ENCODE data around the gene ACR.

ACR gene

DNA sequence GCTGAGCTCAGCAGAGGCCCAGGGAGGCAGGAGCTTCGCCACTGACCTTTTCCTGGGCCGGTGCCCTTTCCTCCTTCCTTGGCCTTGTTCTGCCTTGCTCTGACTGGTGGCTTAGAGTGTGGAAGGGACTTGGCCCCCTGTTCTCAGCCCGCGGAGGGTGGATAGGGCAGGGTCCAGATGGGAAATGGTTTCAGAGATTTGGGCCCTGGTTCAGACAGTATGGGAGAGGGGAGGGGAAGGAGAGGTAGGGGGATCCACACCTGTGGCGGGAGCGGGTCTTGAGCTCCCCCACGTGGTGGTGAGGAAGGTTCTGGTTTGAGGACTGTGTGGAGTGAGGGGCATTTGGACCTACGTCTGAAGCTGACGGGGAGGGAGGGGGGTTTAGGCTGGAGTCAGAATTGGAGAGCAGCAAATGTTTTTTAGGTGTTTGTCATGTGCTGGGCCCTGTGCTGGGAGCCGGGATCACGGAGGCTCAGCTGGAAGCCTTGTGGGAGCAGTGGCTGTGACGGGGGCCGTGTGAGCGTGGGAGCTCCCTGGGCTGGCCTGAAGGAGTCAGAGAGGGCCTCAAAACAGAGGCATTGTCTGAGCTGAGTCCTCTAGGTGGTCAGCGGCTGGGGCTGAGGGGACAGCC is 38.1 kb upstream of the ACR start:
- Histone ChIP-seq H3K9me3 (ENCODE audit: control insufficient read depth, insufficient read depth, low read length) (no peaks in the 10 kb centered on the region), H3K4me1 (ENCODE audit: insufficient read depth, low read length) (peaks cover 4% of the 10 kb centered on the region; the same call in 1 of the 2 replicates), H3K36me3 (ENCODE audit: insufficient read depth, low read length) (no peaks in the 10 kb centered on the region), H3K9ac (ENCODE audit: low read depth, low read length) (no peak overlapping the region)

DNA sequence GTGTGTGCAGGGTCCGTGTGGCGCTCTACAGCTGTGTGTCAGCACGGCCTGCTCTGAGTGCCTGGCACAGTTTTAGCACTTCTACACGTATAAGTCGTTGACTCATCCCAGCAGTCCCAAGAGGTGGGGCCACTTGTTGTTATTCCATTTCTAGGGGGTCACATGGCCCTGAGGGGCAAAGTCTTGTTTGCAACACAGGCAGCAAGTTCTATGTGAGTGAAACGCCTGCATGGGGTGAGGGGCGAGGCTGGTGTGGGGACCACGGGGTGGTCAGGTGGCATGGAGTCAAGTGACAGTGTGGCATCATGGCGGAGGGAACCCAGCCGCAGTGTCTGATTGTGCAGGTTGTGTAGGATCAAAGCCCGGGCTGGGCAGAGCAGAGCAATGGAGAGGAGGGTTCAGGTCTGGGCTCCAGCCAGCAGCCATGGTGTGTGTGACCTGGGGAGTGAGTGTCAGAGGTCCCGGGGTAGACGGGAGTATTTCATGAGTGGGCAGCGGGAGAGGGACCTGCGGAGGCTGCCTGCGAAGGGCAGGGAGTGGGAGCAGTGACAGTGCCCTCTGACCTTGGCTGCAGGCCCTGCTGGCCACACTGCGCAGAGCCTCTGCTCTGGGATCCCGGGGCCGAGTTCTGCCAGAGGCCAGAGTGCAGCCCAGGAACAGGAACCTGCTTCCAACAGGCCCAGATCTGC is 37.5 kb upstream of the ACR start:
- Histone ChIP-seq H3K4me1 (ENCODE audit: insufficient read depth, low read length) (peaks cover 6% of the 10 kb centered on the region; the same call in 1 of the 2 replicates), H3K9ac (ENCODE audit: low read depth, low read length) (no peak overlapping the region), H3K36me3 (ENCODE audit: insufficient read depth, low read length) (no peaks in the 10 kb centered on the region), H3K9me3 (ENCODE audit: control insufficient read depth, insufficient read depth, low read length) (no peaks in the 10 kb centered on the region)

GRCh38 chr22:50701076-50701419 is 37.0 kb upstream of the ACR start:
- H3K9ac ChIP-seq (ENCODE audit: low read depth, low read length) = no peak overlapping the region
- peaks cover 6% of the 10 kb centered on the region; the same call in 1 of the 2 replicates for H3K4me1 ChIP-seq (ENCODE audit: insufficient read depth, low read length)
- no peaks in the 10 kb centered on the region for H3K9me3 ChIP-seq (ENCODE audit: control insufficient read depth, insufficient read depth, low read length)
- H3K36me3 ChIP-seq (ENCODE audit: insufficient read depth, low read length) = no peaks in the 10 kb centered on the region

GRCh38 chr22:50701428-50702154 is 36.4 kb upstream of the ACR start:
- Histone ChIP-seq H3K9me3 (ENCODE audit: control insufficient read depth, insufficient read depth, low read length) (no peaks in the 10 kb centered on the region), H3K36me3 (ENCODE audit: insufficient read depth, low read length) (no peaks in the 10 kb centered on the region), H3K4me1 (ENCODE audit: insufficient read depth, low read length) (peaks cover 6% of the 10 kb centered on the region; the same call in 1 of the 2 replicates), H3K9ac (ENCODE audit: low read depth, low read length) (no peak overlapping the region)

DNA sequence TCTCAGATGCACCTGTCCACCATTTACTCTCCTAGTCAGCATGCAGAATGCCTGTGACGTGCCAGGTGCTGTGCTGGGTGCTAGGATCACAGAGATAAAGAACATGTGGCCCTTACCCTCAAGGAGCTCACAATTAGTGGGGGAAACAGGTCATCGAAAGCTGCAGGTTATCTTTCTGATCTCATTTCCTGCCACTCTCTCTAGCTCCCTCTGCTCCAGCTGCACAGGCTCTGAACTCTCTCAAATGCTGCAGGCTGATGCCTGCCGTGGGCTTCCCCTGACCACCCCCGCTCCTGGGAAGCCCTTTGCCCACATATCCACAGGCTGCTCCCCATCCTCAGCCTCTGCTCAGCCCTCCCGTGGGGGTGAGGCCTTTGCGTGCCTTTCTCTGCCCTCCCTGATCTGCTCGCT is 35.7 kb upstream of the ACR start:
- Histone ChIP-seq H3K9ac (ENCODE audit: low read depth, low read length) (no peak overlapping the region), H3K36me3 (ENCODE audit: insufficient read depth, low read length) (no peaks in the 10 kb centered on the region), H3K9me3 (ENCODE audit: control insufficient read depth, insufficient read depth, low read length) (no peaks in the 10 kb centered on the region), H3K4me1 (ENCODE audit: insufficient read depth, low read length) (peaks cover 6% of the 10 kb centered on the region; the same call in 1 of the 2 replicates)

DNA sequence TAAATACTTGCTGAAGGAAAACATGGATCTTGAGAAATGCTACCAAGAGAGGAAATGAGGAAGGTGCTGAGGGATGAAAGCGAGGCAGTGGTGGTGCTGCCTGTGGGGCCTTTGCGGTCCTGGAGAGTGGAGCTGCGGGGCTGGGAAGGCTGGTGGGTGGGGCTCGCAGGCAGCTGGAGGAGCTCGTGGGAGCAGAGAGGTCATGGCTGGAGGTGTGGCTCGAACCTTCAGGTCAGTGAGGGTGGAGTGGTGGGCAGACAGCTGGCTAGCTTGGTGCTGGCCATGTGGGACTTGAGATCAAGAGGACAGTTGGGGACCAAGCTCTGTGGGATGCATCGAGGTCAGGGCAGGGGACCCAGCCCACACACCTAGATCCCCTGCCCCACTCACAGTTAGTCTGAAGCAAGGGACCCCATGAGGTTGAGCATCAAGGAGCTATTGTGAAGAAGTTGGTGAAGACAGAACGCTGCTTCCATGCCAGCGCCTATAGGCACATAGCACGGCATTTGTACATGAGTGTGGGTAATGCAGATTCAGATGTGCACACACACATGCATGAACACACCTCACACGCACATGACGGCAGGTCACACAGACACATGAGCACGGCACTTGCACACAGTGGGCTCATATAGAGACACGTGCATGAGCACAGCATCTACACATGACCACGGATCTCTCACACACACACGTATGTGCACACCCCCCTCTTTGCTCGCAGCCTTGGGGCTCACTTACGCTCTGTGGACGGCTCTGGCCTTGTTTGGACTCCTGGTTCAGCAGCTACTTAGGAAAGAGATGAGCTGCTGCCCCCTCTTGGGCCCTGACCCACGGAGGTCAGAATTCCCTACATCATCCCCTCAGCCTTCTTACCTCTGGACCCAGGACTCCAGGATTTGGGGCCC is 34.9 kb upstream of the ACR start:
- Histone ChIP-seq H3K9ac (ENCODE audit: low read depth, low read length) (no peak overlapping the region), H3K4me1 (ENCODE audit: insufficient read depth, low read length) (peaks cover 3% of the 10 kb centered on the region; the same call in 1 of the 2 replicates), H3K9me3 (ENCODE audit: control insufficient read depth, insufficient read depth, low read length) (no peaks in the 10 kb centered on the region), H3K36me3 (ENCODE audit: insufficient read depth, low read length) (no peaks in the 10 kb centered on the region)

GRCh38 chr22:50703726-50704509 is 34.1 kb upstream of the ACR start:
- no peak overlapping the region for H3K9ac ChIP-seq (ENCODE audit: low read depth, low read length)
- H3K36me3 ChIP-seq (ENCODE audit: insufficient read depth, low read length) = no peaks in the 10 kb centered on the region
- H3K4me1 ChIP-seq (ENCODE audit: insufficient read depth, low read length) = peaks cover 3% of the 10 kb centered on the region; the same call in 1 of the 2 replicates
- no peaks in the 10 kb centered on the region for H3K9me3 ChIP-seq (ENCODE audit: control insufficient read depth, insufficient read depth, low read length)

DNA sequence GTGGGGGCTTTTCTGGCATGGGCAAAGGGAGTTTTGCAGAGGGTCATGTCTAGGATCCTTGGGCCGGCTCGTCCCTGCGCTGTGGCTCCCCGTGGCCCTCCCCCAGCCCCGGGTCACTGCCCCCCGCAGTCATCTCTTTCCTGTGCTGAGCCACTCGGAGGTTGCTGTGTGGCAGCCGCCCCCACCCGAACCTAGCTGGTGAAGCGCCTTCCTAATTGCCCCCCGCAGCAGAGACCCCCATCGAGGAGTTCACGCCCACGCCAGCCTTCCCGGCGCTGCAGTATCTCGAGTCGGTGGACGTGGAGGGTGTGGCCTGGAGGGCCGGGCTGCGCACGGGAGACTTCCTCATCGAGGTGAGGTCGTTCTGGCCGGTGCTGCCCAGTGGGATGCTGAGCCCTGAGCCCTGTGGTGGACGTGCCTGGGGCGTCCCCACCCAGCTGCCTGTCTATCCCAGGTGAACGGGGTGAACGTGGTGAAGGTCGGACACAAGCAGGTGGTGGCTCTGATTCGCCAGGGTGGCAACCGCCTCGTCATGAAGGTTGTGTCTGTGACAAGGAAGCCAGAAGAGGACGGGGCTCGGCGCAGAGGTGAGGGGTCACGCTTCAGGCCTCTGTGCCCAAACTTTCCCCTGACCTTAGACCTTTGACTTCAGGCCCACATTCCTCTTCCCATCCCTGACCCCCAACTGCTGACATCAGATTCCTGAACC is 33.3 kb upstream of the ACR start:
- H3K4me1 ChIP-seq (ENCODE audit: insufficient read depth, low read length) = peaks cover 3% of the 10 kb centered on the region; the same call in 1 of the 2 replicates
- no peaks in the 10 kb centered on the region for H3K36me3 ChIP-seq (ENCODE audit: insufficient read depth, low read length)
- no peaks in the 10 kb centered on the region for H3K9me3 ChIP-seq (ENCODE audit: control insufficient read depth, insufficient read depth, low read length)
- H3K9ac ChIP-seq (ENCODE audit: low read depth, low read length) = no peak overlapping the region

DNA sequence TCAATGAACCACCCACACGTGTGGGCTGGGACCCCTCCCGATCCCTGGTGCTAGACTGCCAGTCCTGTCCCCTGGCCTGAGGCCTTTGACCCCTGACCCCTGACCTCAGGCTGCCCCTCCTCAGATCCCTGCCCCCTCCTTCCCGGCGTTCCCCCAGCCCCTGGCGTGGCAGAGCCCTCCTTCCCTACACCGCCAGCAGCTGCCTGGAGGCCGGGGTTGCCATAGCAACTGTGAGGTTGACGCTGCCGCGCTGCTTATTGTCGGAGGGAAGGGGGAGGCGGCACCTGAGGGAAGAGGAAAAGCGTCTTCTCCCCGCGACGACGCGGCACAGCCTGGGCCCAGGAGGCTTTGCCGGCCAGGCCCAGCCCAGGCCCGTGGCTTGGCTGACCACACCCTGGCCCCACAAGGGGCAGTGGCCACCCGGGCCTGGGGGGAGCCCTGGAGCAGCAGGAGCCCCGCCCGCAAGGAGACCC is 32.7 kb upstream of the ACR start:
- peak overlapping the region; percentile 37; the same call in 1 of the 2 replicates for H3K9ac ChIP-seq (ENCODE audit: low read depth, low read length)
- peaks cover 3% of the 10 kb centered on the region; the same call in 1 of the 2 replicates for H3K4me1 ChIP-seq (ENCODE audit: insufficient read depth, low read length)
- no peaks in the 10 kb centered on the region for H3K36me3 ChIP-seq (ENCODE audit: insufficient read depth, low read length)

GRCh38 chr22:50705851-50706351 is 32.1 kb upstream of the ACR start:
- Histone ChIP-seq H3K9me3 (ENCODE audit: control insufficient read depth, insufficient read depth, low read length) (no peaks in the 10 kb centered on the region), H3K9ac (ENCODE audit: low read depth, low read length) (no peak overlapping the region), H3K4me1 (ENCODE audit: insufficient read depth, low read length) (peaks cover 3% of the 10 kb centered on the region; the same call in 1 of the 2 replicates), H3K36me3 (ENCODE audit: insufficient read depth, low read length) (no peaks in the 10 kb centered on the region)

More for the DNA sequence above, 32.7 kb upstream of the ACR start:
- H3K9me3 ChIP-seq (ENCODE audit: control insufficient read depth, insufficient read depth, low read length) = no peaks in the 10 kb centered on the region

- Histone ChIP-seq H3K9ac (ENCODE audit: low read depth, low read length) (no peak overlapping the region), H3K4me1 (ENCODE audit: insufficient read depth, low read length) (peaks cover 3% of the 10 kb centered on the region; the same call in 1 of the 2 replicates), H3K36me3 (ENCODE audit: insufficient read depth, low read length) (no peaks in the 10 kb centered on the region), H3K9me3 (ENCODE audit: control insufficient read depth, insufficient read depth, low read length) (no peaks in the 10 kb centered on the region)
These were observed 31.4 kb upstream of the ACR start for GRCh38 chr22:50706481-50707125.

DNA sequence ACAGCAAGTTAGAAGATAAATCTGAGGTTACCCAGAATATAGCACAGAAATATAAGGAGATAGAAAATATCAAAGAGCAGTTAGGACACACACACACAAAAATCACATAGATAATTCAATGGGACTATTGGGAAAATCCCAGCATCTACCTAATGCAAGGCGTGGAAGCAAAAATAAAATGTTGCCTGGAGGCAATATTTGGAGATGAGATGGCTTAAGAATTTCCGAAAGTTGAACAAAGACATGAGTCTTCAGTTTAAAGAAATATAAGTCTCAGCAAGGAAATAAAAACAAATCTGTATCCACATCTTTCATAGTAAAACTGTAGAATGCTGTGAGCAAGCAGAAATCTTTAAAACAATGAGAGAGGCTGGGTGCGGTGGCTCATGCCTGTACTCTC is 29.5 kb upstream of the ACR start:
- Histone ChIP-seq H3K4me1 (ENCODE audit: insufficient read depth, low read length) (peaks cover 3% of the 10 kb centered on the region; the same call in 1 of the 2 replicates), H3K36me3 (ENCODE audit: insufficient read depth, low read length) (no peaks in the 10 kb centered on the region)

More for the DNA sequence above, 29.5 kb upstream of the ACR start:
- Histone ChIP-seq H3K9ac (ENCODE audit: low read depth, low read length) (no peak overlapping the region), H3K9me3 (ENCODE audit: control insufficient read depth, insufficient read depth, low read length) (no peaks in the 10 kb centered on the region)

Measured in ES-I3 (cell line).